ENCODE data around the gene P3H1. TPM values are rescaled to one million over a fixed set of nuclear protein-coding genes. Genes with fewer than 3 reads are reported as not detected.

Gene P3H1
- total RNA-seq, 4 donors from 2014 or later = 5.5 to 12.4 (median 7.2) TPM

GRCh38 chr1:42742617-42743316 lies 24.1 kb downstream of the P3H1 start:
- no peak for TF ChIP-seq CTCF (IDR thresholded peaks at IDR 0.05)
- TF ChIP-seq POLR2A (IDR thresholded peaks at IDR 0.05) = no peak
- Histone ChIP-seq H3K27ac (peak overlapping the region in 2 of 4 donors; percentile 39 to 55), H3K36me3 (peaks cover 0 to 20% (median 0%) of the 10 kb centered on the region in 3 donors)

GRCh38 chr1:42742141-42742540 lies 24.7 kb downstream of the P3H1 start:
- no peak for DNase-seq
- WGBS, 2 donors = 80 to 84% methylated on average over 5 to 7 of the region's 8 CpGs
- H3K27ac ChIP-seq = peak overlapping the region in 1 of 4 donors; percentile 55
- TF ChIP-seq POLR2A (IDR thresholded peaks at IDR 0.05) = no peak
- no peak for TF ChIP-seq CTCF (IDR thresholded peaks at IDR 0.05)
- H3K4me1 ChIP-seq = peaks cover under 1 to 67% (median 16%) of the 10 kb centered on the region in 3 donors
- no peaks in the 10 kb centered on the region for H3K9me3 ChIP-seq
- intact Hi-C loops (cut with DNase I) = no loop called here
- H3K4me3 ChIP-seq = no peak overlapping the region
- H3K36me3 ChIP-seq = peaks cover 0 to 14% (median 0%) of the 10 kb centered on the region in 3 donors
- H3K27me3 ChIP-seq = no peaks in the 10 kb centered on the region

More at GRCh38 chr1:42742617-42743316, 24.1 kb downstream of the P3H1 start:
- DNase-seq = no peak
- 34 to 64% methylated on average over 8 of the region's 9 CpGs for WGBS, 2 donors
- Histone ChIP-seq H3K4me1 (peaks cover 0 to 62% (median 12%) of the 10 kb centered on the region in 3 donors), H3K9me3 (no peaks in the 10 kb centered on the region), H3K27me3 (no peaks in the 10 kb centered on the region), H3K4me3 (no peak overlapping the region)
- intact Hi-C loops (cut with DNase I) = no loop called here

- DNase-seq = no peak
- Histone ChIP-seq H3K9me3 (no peaks in the 10 kb centered on the region), H3K4me3 (no peak overlapping the region), H3K4me1 (peaks cover 4 to 67% (median 21%) of the 10 kb centered on the region in 3 donors), H3K27ac (no peak overlapping the region), H3K36me3 (peaks cover 0 to 9% (median 0%) of the 10 kb centered on the region in 3 donors), H3K27me3 (no peaks in the 10 kb centered on the region)
- WGBS, 2 donors = 93% methylated on average over 3 of the region's 4 CpGs; no CpG with 5 or more reads in 1 of the 2 donors
- intact Hi-C loops (cut with DNase I) = no loop called here
- TF ChIP-seq POLR2A (IDR thresholded peaks at IDR 0.05) (no peak), CTCF (IDR thresholded peaks at IDR 0.05) (no peak)
Observed at GRCh38 chr1:42741706-42742105, 25.1 kb downstream of the P3H1 start.

- H3K9me3 ChIP-seq = no peaks in the 10 kb centered on the region
- 68 to 70% methylated on average over 4 to 9 of the region's 19 CpGs for WGBS, 2 donors
- intact Hi-C loops (cut with DNase I) = no loop called here
- no peak for DNase-seq
- H3K36me3 ChIP-seq = peaks cover 0 to 3% (median 0%) of the 10 kb centered on the region in 3 donors
- peaks cover 8 to 67% (median 28%) of the 10 kb centered on the region in 3 donors for H3K4me1 ChIP-seq
- H3K4me3 ChIP-seq = no peak overlapping the region
- TF ChIP-seq CTCF (IDR thresholded peaks at IDR 0.05) = no peak
- no peak for TF ChIP-seq POLR2A (IDR thresholded peaks at IDR 0.05)
- H3K27me3 ChIP-seq = no peaks in the 10 kb centered on the region
- no peak overlapping the region for H3K27ac ChIP-seq
Observed at GRCh38 chr1:42740851-42741580, 25.8 kb downstream of the P3H1 start.

Measured in esophagus squamous epithelium (tissue), 5 donors.